ENCODE results near the gene RNF8. TPM values are rescaled to one million over a fixed set of nuclear protein-coding genes. Genes with fewer than 3 reads are reported as not detected.

The RNF8 gene
- total and polyA plus RNA-seq, 9 of the 15 experiments (the other 6 are each of a cell fraction or from before 2014, with no cell fraction given) = 10.6 to 47.0 (median 37.5) TPM

DNA sequence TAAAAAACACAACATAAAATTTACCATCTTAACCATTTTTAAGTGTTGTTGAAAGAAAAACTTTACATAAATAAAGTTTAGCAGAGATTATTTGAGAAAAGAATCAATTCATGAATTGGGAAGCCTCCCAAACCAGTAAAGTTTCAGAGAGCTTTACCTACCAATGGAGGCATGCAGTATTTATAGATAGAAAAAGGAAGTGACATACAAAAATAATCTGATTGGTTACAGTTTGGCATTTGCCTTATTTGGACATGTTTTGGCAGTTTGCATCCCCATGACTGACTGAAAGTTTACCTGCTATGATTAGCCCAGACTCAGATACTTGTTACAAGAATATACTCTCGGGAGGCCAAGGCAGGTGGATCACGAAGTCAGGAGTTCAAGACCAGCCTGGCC lies 75.6 kb downstream of the RNF8 start (continued):
- TF ChIP-seq, protein P1, sequence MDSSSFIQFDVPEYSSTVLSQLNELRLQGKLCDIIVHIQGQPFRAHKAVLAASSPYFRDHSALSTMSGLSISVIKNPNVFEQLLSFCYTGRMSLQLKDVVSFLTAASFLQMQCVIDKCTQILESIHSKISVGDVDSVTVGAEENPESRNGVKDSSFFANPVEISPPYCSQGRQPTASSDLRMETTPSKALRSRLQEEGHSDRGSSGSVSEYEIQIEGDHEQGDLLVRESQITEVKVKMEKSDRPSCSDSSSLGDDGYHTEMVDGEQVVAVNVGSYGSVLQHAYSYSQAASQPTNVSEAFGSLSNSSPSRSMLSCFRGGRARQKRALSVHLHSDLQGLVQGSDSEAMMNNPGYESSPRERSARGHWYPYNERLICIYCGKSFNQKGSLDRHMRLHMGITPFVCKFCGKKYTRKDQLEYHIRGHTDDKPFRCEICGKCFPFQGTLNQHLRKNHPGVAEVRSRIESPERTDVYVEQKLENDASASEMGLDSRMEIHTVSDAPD (CRISPR knock-in tag; IDR thresholded peaks at IDR 0.05) = no peak
- TF ChIP-seq ZNF449 (CRISPR knock-in tag; IDR thresholded peaks at IDR 0.05) (no peak), ZNF592 (IDR thresholded peaks at IDR 0.05) (no peak), BACH1 (tag; IDR thresholded peaks at IDR 0.05) (no peak), ZNF175 (CRISPR knock-in tag; IDR thresholded peaks at IDR 0.05; ENCODE audit: low read depth) (no peak), DPF2 (IDR thresholded peaks at IDR 0.05) (no peak), SP2 (IDR thresholded peaks at IDR 0.05; ENCODE audit: extremely low read depth, low read depth, low read length, poor library complexity, severe bottlenecking) (no peak), MTA3 (IDR thresholded peaks at IDR 0.05; ENCODE audit: borderline replicate concordance) (no peak), ARHGAP35 (IDR thresholded peaks at IDR 0.05; ENCODE audit: partially characterized antibody) (no peak), SIX5 (IDR thresholded peaks at IDR 0.05; ENCODE audit: borderline replicate concordance in 1 of 2, insufficient read depth in 1 of 2, low read depth in 1 of 2, low read length in 2 of 2) (no peak)
- TF ChIP-seq, protein P2, sequence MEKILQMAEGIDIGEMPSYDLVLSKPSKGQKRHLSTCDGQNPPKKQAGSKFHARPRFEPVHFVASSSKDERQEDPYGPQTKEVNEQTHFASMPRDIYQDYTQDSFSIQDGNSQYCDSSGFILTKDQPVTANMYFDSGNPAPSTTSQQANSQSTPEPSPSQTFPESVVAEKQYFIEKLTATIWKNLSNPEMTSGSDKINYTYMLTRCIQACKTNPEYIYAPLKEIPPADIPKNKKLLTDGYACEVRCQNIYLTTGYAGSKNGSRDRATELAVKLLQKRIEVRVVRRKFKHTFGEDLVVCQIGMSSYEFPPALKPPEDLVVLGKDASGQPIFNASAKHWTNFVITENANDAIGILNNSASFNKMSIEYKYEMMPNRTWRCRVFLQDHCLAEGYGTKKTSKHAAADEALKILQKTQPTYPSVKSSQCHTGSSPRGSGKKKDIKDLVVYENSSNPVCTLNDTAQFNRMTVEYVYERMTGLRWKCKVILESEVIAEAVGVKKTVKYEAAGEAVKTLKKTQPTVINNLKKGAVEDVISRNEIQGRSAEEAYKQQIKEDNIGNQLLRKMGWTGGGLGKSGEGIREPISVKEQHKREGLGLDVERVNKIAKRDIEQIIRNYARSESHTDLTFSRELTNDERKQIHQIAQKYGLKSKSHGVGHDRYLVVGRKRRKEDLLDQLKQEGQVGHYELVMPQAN (IDR thresholded peaks at IDR 0.05; ENCODE audit: borderline replicate concordance) = no peak
- TF ChIP-seq, protein P3, sequence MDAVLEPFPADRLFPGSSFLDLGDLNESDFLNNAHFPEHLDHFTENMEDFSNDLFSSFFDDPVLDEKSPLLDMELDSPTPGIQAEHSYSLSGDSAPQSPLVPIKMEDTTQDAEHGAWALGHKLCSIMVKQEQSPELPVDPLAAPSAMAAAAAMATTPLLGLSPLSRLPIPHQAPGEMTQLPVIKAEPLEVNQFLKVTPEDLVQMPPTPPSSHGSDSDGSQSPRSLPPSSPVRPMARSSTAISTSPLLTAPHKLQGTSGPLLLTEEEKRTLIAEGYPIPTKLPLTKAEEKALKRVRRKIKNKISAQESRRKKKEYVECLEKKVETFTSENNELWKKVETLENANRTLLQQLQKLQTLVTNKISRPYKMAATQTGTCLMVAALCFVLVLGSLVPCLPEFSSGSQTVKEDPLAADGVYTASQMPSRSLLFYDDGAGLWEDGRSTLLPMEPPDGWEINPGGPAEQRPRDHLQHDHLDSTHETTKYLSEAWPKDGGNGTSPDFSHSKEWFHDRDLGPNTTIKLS (IDR thresholded peaks at IDR 0.05; ENCODE audit: borderline replicate concordance, low read depth) = no peak
- TF ChIP-seq, protein P4, sequence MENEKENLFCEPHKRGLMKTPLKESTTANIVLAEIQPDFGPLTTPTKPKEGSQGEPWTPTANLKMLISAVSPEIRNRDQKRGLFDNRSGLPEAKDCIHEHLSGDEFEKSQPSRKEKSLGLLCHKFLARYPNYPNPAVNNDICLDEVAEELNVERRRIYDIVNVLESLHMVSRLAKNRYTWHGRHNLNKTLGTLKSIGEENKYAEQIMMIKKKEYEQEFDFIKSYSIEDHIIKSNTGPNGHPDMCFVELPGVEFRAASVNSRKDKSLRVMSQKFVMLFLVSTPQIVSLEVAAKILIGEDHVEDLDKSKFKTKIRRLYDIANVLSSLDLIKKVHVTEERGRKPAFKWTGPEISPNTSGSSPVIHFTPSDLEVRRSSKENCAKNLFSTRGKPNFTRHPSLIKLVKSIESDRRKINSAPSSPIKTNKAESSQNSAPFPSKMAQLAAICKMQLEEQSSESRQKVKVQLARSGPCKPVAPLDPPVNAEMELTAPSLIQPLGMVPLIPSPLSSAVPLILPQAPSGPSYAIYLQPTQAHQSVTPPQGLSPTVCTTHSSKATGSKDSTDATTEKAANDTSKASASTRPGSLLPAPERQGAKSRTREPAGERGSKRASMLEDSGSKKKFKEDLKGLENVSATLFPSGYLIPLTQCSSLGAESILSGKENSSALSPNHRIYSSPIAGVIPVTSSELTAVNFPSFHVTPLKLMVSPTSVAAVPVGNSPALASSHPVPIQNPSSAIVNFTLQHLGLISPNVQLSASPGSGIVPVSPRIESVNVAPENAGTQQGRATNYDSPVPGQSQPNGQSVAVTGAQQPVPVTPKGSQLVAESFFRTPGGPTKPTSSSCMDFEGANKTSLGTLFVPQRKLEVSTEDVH (IDR thresholded peaks at IDR 0.05; ENCODE audit: low read depth, partially characterized antibody) = no peak
